Stimulated activated CD4-positive, alpha-beta T cell treated with anti-CD3 and anti-CD28 coated beads, TNF-alpha, amount 100 ng/mL, for 4 hours (primary cell): ENCODE results near the gene SDF2L1.
A peak's percentile ranks its signal among the peaks of the same experiment; 100 is the strongest.
"Not testable (repeated sequence)": the region's sequence is repeated elsewhere in the genome, so short reads cannot be mapped to it uniquely, and the experiment has no call there.

Experiments
- DNase-seq, 3 experiments: peaks; one replicate each; pipeline ENCODE4 v3.0.0-alpha.2; 2020; ENCODE audit warnings: low read depth in 3 of 3

The SDF2L1 gene, protein sequence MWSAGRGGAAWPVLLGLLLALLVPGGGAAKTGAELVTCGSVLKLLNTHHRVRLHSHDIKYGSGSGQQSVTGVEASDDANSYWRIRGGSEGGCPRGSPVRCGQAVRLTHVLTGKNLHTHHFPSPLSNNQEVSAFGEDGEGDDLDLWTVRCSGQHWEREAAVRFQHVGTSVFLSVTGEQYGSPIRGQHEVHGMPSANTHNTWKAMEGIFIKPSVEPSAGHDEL

DNA sequence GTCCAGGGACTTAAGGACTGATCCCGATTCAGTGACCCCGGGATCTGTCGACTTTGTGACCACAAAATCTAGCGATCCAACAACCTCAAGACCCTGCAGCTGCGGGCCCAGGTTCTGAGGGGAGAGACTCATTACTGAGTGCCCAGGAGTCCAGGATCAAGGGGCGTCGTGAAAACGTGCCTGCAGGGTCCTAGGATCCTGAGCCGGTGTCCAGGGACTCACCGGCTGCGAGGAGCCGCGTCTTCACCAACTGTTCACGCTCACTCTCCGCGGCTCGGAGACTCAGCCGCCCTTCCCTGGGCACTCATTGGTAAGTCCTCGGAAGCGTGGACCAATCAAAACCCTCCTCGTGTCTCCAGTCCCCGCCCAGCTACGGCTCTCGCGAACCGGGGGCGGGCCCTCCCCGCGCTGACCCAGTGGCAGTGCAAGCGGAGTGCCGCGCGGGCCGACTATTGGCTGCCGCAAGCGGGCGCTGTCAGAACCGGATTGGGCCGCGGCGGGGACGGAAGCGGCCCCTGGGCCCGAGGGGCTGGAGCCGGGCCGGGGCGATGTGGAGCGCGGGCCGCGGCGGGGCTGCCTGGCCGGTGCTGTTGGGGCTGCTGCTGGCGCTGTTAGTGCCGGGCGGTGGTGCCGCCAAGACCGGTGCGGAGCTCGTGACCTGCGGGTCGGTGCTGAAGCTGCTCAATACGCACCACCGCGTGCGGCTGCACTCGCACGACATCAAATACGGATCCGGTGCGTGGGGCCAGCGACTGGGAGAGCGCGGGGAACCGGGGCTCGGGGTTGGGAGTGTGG is at the start of gene SDF2L1:
Gene SDF2L1, plus strand, starts transcription at position 514 of the 795 bp plus-strand sequence. Its CDS starts 35 bp downstream, at position 549.
- peak; percentile 94 to 97 (median 97) for DNase-seq

DNA sequence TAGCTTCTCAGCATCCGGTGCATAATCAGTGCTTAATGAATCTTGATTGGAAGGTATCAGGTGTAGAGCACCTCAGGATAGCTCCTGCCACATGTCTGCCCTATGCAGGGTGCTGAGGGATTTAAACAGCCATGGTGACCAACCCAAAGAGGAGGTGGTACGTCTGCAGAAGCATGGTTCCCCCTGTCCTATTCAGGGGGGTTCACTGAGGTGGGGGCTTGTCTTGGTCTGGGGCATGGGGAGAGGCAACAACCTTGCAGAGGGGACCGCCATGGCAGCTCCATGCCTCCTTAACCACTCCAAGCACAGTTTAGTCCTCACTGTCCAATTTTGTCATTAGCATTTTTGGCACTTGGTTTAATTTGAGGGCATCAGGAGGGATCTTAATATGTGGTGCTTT is 49.7 kb upstream of the SDF2L1 start:
- no peak for DNase-seq

DNA sequence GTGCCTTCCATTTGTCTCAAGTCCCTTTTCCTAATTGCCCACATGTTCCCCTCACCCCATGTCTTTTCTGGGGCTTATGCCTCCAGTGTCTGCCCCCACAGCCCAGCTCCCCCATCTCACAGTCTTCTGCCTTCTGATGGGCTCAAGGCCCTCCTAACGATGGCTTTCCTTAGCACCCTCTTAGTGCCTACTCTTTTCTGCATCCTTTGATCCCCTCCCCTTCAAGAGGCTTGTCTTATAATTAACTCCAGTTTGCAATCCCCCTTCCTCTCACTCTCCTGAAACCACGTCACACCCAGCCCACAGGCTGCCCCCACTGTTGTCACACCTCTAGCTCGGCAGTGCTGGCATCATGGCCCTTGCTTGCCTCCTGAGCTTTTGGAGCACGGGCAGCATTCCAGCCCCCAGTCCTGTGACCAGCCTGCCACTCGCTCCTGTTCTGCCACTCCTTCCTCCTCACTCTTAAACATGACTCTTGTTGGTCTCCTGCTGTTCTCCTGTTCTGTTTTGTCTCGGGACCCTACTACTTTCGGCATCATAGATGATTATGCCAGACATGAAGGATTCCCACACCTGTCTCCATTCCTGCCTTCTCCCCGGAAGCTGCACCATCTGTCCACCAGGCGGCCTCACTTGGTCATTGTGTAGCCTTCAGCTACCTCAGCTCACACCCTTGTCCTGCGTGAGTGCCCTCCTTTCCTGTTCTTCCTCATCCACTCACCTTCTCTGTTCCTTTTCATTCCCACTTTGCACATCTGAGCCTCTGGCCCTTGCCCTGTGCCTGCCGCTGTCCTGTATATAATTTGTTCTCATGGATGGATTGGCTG is 48.5 kb upstream of the SDF2L1 start:
- DNase-seq, result no peak

DNA sequence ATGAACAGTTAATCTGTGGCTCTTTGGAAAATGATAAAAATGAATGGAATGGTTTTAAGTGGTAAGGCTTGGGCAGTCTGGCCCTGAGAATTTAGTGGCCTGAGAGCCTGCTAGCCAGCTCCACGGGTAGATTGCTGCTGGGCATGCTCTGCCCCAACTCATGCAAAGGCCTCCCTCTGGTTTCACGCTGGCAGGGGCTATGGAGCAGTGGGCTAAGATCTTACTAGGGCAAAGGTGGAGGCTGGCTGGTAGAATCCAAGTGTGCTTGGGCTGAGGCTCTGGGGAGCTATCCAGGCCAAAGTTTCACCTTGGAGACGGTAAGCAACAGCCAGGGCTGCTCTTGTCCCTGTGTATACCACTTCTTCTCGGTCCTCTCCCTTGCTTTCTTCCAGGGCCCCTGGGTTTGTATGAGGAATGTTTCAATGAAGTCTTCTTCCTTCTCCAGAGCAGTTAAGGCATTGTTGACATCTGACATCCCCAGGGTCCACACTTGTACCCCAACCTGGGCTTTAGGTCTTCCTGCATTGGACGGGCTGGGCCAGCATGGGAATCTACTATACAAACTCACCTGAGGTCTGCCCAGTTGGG is 47.1 kb upstream of the SDF2L1 start:
- DNase-seq, result no peak

DNA sequence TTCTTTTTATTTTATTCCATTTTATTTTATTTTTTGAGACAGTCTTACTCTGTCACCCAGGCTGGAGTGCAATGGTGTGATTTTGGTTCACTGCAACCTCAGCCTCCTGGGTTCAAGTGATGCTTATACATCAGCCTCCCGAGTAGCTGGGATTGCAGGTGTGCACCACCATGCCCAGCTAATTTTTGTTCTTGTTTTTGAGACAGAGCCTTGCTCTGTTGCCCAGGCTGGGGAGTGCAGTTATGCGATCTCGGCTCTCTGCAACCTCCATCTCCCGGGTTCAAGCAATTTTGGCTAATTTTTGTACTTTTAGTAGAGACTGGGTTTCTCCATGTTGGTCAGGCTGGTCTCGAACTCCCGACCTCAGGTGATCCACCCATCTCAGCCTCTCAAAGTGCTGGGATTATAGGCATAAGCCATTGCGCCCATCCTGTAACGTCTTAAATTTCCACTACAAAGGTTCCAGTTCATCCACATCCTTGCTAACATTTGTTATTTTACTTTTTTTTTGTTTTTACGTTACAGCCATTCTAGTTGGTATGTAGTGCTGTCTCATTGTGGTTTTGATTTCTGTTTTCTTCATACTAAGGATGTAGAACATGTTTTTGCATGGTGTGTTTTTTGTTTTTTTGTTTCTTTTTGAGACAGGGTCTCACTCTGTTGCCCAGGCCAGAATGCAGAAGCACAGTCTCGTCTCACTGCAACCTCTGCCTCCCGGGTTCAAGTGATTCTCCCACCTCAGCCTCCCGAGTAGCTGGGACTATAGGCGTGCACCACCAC is 45.6 kb upstream of the SDF2L1 start:
- DNase-seq, result not testable (repeated sequence)

DNA sequence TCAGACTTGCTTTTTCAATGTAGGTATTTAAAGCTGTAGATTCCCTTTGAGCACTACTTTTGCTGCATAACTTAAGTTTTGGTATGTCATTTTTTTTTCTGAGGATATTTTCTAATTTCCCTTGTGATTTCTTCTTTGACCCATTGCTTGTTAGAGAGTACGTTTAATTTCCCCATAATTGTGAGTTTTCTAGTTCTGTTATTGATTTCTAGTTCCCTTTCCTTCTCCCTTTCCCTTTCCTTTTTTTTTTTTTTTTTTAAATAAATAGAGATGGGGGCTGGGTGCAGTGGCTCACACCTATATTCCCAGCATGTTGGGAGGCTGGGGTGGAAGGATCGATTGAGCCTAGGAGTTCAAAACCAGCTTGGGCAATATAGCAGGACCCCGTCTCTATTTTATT is 43.8 kb upstream of the SDF2L1 start:
- no peak for DNase-seq

DNA sequence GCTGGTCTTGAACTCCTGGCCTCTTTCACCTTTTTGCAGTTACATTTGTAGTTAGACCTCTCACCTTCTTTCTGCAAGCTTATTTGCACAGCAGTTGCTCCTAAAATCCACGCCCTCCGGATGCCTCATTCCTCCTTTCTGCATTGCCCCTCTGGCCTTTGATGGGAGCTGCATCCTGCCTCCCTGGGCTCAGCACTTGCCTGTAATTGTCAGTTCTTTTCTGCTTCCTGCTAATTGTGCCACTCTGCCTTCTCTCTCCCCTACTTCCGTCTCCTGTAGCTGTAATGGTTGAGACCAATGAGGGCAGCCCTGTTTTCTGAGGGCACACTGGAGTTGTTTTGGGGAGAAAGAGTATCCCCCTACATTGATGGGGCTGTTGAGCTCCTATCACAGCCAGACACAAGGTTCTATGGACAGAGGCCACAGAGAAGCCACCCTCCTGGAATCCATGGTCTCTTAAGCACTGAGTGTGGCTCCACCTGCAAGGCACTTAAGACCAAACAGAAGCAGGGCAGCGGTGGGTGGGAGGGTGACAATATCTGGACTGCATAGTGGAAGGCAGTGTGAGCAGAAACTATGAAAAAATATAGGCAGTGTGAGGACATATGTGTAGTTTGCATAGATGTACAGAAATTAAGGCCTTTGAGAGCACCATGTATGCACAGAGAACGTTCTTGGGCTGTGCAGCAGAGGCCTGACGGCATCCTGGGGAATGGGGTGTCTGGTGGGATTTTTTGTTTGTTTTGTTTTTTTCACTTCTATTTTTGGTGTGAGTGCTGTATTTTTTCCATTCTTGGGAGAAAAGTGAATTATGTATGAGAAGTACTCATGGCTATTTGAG is 42.8 kb upstream of the SDF2L1 start:
- DNase-seq, result no peak

DNA sequence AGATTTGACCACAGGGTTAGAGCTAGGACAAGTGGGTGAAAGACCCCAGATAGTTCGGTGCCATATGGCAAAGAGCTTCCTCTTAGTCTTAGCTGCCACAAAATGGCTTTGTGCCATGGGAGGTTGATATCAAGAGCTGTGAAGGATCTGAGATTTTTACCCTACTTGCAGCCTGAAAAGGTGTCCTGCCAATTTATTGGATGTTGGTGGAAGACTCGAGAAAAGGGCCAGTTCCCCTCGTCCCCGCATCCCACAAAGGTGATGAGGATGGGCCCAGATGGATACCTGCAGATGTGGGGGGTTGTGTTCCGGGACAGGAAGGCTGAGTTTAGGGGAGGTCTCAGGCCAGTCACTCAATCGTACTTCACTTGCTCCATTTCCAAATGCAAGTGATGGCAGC is 39.5 kb upstream of the SDF2L1 start:
- DNase-seq, result no peak

DNA sequence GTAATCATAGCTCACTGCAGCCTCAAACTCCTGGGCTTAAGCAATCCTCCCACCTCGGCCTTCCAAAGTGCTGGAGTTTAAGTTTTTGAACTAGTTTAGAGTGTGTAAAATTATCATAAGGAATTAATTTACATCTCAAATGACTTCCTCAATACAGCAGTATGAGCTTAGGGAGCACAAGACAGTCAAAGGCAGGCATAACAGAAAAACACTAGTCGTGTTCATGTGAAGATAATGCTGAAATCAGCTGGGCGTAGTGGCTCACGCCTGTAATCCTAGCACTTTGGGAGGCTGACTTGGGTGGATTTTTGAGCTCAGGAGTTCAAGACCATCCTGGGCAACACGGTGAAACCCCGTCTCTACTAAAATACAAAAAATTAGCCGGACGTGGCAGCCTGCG is 38.1 kb upstream of the SDF2L1 start:
- DNase-seq, result no peak

DNA sequence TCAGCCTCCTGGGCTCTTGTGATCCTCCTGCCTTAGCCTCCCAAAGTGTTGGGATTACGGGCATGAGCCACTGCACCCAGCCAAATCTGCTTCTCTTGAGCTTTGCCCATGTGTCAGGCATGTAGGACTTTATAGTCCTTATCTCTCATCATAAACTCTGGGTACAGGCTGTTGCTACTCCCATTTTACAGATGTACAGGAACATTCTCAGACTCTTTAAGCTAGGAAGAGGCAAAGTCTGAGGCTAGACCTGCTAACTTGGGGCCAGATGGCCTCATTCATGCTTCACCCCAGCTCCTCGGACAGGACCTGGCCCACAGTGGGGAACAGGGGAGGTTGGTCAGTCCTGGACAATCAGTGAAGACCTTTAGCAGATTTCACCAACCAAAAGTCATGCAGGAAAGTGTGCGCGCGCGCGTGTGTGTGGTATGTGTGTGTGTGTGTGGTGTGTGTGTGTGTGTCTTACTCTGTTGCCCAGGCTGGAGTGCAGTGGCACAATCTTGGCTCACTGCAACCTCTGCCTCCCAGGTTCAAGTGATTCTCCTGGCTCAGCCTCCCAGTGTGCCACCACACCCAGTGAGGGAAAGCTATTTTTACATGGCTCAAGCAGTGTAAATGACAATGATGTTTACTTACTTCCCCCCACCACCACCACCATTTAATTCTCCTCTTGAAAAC is 36.1 kb upstream of the SDF2L1 start:
- no peak for DNase-seq

DNA sequence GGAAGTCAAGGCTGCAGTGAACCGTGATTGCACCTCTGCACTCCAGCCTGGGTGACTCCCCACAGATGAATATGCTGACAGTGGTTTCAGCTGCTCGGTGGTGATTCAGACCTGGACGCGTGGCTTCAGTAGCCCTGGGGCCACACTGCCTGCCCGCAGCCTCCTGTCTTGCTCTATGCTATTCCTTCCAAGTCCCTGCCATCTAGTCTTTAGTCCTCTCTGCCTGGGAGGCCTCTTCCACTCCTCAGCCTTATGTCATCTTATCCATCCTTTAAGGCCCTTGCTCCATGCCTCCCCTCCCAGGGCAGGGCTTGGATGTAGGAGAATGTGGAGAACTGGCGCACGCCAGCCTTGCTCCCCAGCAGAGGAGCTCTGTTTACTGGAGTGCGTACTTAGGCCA is 35.3 kb upstream of the SDF2L1 start:
- no peak for DNase-seq

DNA sequence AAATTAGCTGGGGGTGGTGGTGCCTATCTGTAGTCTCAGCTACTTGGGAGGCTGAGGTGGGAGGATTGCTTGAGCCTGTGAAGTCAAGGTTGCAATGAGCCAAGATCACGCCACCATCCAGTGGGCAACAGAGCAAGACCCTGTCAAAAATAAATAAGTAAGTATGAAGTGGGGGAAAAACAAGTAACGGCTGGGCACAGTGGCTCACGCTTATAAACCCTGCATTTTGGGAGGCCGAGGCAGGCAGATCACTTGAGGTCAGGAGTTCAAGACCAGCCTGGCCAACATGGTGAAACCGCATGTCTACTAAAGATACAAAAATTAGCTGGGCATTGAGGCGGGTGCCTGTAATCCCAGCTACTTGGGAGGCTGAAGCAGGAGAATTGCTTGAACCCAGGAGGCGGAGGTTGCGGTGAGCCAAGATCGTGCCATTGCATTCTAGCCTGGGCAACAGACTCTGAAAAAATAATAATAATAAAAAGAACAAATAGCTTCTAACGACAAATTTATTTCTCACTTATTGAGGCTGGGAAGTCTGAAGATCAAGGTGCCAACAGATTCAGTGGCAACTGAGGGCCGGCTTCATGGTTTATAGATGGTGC is 32.4 kb upstream of the SDF2L1 start:
- not testable (repeated sequence) for DNase-seq

DNA sequence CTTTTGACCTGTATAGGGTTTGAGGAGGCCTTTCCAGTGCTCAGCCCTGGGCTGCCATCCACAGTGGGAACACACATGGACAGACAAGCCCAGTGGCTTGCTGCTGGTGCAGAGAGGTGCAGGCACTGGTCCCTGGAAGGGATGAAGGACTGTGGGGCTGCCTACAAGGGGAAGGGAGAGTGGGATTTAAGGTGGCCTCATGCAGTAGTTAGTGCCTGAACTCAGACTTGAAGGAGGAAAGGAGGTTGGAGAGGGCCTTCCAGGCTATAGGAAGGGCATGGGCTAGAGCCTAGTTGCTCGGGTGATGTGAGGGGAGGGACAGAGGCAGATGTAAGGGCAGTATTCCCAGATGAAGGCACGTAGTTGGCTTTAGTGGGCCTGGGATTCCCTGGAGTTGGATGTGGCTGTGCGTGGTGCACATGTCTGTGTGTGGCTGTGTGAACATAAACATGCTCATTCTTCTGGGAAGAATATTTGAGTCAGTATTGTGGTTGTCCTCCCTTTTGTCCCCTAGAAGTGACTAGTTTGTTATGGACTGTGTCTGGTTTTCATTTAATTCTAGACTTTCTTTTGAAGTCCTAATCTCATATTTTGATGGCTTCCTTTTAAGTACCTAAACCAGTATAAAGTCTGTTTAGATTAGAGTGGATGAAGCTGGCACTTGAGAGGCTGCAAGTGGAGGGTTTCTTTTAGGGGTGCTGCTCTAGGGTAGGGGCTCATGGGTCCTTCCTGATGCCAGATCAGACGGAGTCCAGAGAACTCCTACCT is 30.7 kb upstream of the SDF2L1 start:
- DNase-seq, result no peak

DNA sequence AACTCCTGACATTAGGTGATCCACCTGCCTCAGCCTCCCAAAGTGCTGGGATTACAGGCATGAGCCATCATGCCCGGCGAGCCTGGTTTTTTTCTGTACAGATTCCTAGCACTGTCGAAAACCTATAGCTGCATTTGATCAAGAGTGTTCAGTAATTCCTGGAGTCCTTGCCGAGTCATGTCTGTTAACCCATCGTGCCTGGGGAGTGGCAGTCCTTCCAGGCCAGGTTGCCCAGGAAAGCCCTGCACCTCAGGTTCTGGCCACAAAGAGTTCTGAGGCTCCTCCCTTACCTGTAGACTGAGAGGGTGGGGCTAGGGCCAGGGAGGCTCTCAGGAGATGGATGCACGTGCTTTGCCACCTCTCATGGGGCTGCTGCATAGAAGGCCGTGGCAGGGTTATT is 29.2 kb upstream of the SDF2L1 start:
- no peak for DNase-seq

DNA sequence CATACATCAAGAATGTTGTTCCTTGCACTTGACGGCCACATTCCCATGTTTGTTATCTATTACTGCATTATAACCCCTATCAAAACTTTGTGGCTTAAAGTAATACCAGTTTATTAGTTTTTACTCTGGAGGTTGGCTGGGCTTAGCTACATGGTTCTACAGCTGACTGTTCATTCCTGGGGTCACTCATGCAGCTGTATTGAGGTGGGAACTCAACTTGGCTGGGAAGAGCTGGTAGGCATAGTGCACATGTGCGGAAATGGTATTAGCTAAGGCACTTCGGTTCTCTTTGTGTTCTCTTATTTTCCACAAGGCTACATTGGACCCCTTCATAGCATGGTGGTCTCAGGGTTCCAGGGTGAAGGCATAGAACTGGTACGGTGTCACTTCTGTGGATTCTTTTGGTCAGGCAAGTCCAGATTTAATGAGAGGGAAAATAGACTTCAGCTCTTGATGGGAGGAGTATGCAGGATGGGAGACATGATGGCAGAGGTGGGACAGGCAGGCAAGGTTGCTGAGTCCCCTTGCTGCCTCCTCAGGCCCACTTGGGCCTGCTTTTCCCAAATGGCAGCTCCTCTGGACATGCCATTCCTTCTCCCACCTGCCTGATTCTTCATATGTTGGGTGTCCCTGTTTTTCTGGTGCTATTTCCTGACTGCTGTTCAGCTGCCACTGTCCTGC is 28.4 kb upstream of the SDF2L1 start:
- no peak for DNase-seq

DNA sequence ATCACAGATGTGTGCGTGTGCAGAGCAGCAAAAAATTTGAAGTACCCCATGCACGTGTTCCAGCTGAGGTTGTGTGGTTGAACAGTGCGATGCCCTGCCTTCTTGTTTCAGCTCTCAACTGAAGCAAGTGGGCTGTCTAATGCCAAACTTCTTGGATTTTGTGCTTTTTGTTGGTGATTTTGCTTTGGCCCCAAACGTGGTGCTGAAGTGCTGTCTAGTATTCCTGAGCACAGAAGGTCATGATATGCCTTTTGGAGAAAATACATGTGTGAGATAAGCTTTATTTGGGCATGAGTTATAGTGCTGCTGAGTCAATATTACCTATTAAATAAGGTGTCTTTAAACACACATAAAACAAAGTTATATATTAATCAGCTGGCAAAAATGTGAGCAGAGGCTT is 26.4 kb upstream of the SDF2L1 start:
- no peak for DNase-seq

DNA sequence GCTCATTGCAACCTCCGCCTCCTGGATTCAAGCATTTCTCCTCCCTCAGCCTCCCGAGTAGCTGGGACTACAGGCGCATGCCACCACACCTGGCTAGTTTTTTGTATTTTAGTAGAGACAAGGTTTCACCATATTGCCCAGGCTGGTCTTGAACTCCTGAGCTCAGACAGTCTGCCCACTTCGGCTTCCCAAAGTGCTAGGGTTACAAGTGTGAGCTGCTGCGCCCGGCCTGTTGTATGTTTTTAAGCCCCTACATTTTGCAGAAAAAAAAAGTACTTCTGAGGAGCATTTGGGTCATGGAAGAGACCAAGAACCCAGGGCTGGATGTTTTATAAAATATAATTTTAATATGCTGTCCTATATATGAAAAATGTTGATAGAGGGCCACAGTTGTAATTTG is 24.8 kb upstream of the SDF2L1 start:
- not testable (repeated sequence) for DNase-seq

DNA sequence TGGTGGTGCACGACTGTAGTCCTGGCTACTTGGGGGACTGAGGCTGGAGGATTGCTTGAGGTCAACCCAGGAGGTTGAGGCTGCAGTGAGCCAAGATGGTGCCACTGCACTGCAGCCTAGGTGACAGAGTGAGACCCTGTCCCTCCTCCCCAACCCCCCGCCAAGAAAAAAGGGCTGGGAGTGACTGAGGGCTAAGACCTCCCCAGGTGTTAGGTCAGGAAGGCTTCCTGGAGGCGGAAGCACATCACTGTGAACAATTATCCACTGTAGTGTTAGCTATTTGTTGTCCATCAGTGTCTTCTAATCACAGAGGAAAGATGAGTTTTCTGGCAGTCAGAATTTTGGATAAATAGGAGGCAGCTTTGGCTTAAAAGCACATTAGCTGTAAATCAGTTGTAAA is 21.1 kb upstream of the SDF2L1 start:
- no peak for DNase-seq
